ENCODE results near the gene CEP350.

The CEP350 gene

GRCh38 chr1:180136968-180137356 is 182.4 kb downstream of the CEP350 start:
- no peak for TF ChIP-seq CTCF (IDR thresholded peaks at IDR 0.05; ENCODE audit: unreplicated experiment in 3 of 3)

GRCh38 chr1:180137776-180138175 is 183.2 kb downstream of the CEP350 start:
- H3K9me3 Mint-ChIP-seq = peaks cover 8% of the 10 kb centered on the region
- H3K27me3 Mint-ChIP-seq (ENCODE audit: low read depth) = no peaks in the 10 kb centered on the region
- no peak for TF ChIP-seq CTCF (IDR thresholded peaks at IDR 0.05; ENCODE audit: unreplicated experiment in 3 of 3)
- no peak overlapping the region for H3K4me3 Mint-ChIP-seq
- H3K36me3 Mint-ChIP-seq (ENCODE audit: low read depth) = no peaks in the 10 kb centered on the region
- no peaks in the 10 kb centered on the region for H3K4me1 Mint-ChIP-seq
- H3K27ac Mint-ChIP-seq = no peak overlapping the region

More at GRCh38 chr1:180136968-180137356, 182.4 kb downstream of the CEP350 start:
- H3K9me3 Mint-ChIP-seq = peaks cover 8% of the 10 kb centered on the region
- H3K4me1 Mint-ChIP-seq = no peaks in the 10 kb centered on the region
- H3K27me3 Mint-ChIP-seq (ENCODE audit: low read depth) = no peaks in the 10 kb centered on the region
- no peak overlapping the region for H3K27ac Mint-ChIP-seq
- H3K4me3 Mint-ChIP-seq = no peak overlapping the region
- H3K36me3 Mint-ChIP-seq (ENCODE audit: low read depth) = no peaks in the 10 kb centered on the region

GRCh38 chr1:180141381-180141934 is 186.8 kb downstream of the CEP350 start:
- H3K4me3 Mint-ChIP-seq = no peak overlapping the region
- H3K36me3 Mint-ChIP-seq (ENCODE audit: low read depth) = no peaks in the 10 kb centered on the region
- H3K27ac Mint-ChIP-seq = no peak overlapping the region
- no peak for TF ChIP-seq CTCF (IDR thresholded peaks at IDR 0.05; ENCODE audit: unreplicated experiment in 3 of 3)
- peaks cover 8% of the 10 kb centered on the region for H3K9me3 Mint-ChIP-seq
- no peaks in the 10 kb centered on the region for H3K4me1 Mint-ChIP-seq
- H3K27me3 Mint-ChIP-seq (ENCODE audit: low read depth) = peaks cover 5% of the 10 kb centered on the region

GRCh38 chr1:180143359-180143758 is 188.7 kb downstream of the CEP350 start:
- no peak overlapping the region for H3K4me3 Mint-ChIP-seq
- H3K36me3 Mint-ChIP-seq (ENCODE audit: low read depth) = no peaks in the 10 kb centered on the region
- H3K27me3 Mint-ChIP-seq (ENCODE audit: low read depth) = peaks cover 5% of the 10 kb centered on the region
- no peak overlapping the region for H3K27ac Mint-ChIP-seq
- no peaks in the 10 kb centered on the region for H3K9me3 Mint-ChIP-seq
- TF ChIP-seq CTCF (IDR thresholded peaks at IDR 0.05; ENCODE audit: unreplicated experiment in 3 of 3) = no peak
- no peaks in the 10 kb centered on the region for H3K4me1 Mint-ChIP-seq

DNA sequence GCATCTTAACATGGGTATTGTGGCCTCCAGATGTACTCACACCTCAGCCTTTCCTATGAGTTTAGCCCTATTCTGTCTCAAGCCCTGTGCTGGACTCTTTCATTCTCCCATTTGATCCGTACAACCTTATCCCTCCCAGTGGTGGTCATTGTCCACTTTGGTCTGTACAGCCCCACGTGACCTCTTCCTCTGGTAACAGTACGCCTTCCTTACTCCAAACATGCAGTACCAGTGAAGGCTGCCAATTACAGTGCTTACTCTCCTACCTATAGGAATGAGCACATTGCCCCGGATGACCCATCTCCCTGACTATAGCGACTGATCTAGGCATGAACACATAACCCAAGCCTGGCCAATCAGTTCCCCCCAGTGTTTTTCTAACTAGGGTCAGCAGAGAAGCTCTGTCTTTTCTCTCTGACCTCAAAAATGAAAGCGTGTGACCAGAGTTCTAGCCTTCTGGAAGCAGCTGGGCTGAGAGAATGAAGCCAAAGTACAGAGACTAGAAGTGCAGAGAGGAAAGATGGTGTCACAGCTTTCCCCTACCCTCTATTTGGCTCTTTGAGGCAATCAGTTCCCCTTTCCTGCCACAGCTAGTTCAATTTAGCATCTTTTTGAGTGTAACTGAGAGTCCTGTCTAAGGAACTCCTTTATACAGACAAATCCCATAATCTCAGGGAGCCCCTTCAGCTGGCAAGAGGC is 190.2 kb downstream of the CEP350 start:
- Mint-ChIP-seq H3K27me3 (ENCODE audit: low read depth) (peaks cover 8% of the 10 kb centered on the region), H3K4me1 (no peaks in the 10 kb centered on the region), H3K36me3 (ENCODE audit: low read depth) (no peaks in the 10 kb centered on the region), H3K9me3 (no peaks in the 10 kb centered on the region), H3K27ac (no peak overlapping the region), H3K4me3 (no peak overlapping the region)
- no peak for TF ChIP-seq CTCF (IDR thresholded peaks at IDR 0.05; ENCODE audit: unreplicated experiment in 3 of 3)

DNA sequence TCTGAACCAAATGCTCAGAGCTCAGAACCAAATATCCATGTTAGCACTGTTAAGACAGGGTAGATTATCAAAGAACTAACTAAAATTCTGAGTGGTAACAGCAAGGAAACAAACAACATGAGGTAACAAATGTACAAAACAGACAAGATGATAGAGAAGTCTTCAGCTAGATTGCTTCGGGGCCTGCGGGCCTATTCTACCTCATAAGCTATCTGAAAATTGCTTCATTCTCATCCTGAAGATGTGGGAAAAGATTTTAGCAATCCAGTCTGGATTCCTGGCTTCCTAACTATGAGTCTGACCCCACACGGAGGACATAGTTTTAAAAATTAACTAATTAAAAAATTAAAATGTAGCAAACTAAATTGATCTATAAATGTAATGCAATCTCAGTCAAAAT is 190.8 kb downstream of the CEP350 start:
- Mint-ChIP-seq H3K4me3 (no peak overlapping the region), H3K27me3 (ENCODE audit: low read depth) (peaks cover 10% of the 10 kb centered on the region), H3K9me3 (no peaks in the 10 kb centered on the region), H3K36me3 (ENCODE audit: low read depth) (no peaks in the 10 kb centered on the region), H3K27ac (no peak overlapping the region), H3K4me1 (no peaks in the 10 kb centered on the region)
- TF ChIP-seq CTCF (IDR thresholded peaks at IDR 0.05; ENCODE audit: unreplicated experiment in 3 of 3) = no peak
